Endodermal cell (in vitro differentiated cells): ENCODE data around the gene ATG16L1. TPM values are rescaled to one million over a fixed set of nuclear protein-coding genes. Genes with fewer than 3 reads are reported as not detected.

ENCODE experiments used
- DNase-seq: peaks from one replicate; pipeline ENCODE4 v3.0.0-alpha.2; 2017
- H3K27ac ChIP-seq: 2 replicates; pipeline ENCODE4 v1.5.1; 2013; ENCODE audit warnings: mild to moderate bottlenecking, low read depth, low read length, moderate library complexity
- H3K27me3 ChIP-seq: 2 replicates; pipeline ENCODE4 v1.6.1; 2013; ENCODE audit warnings: mild to moderate bottlenecking, low read length, moderate library complexity; ENCODE audit not compliant: insufficient read depth, control insufficient read depth, poor library complexity, severe bottlenecking
- H3K36me3 ChIP-seq: 2 replicates; pipeline ENCODE4 v1.7.0; 2013; ENCODE audit warnings: mild to moderate bottlenecking, low read length, moderate library complexity; ENCODE audit not compliant: control insufficient read depth, insufficient read depth
- H3K4me1 ChIP-seq: one replicate; pipeline ENCODE4 v1.7.0; 2013; ENCODE audit warnings: low read length; ENCODE audit not compliant: control insufficient read depth, insufficient read depth
- H3K4me3 ChIP-seq: 2 replicates; pipeline ENCODE4 v1.5.1; 2013; ENCODE audit warnings: mild to moderate bottlenecking, low read length, moderate library complexity
- H3K9ac ChIP-seq: 2 replicates; pipeline ENCODE4 v1.6.1; 2013; ENCODE audit warnings: mild to moderate bottlenecking, low read length, moderate library complexity; ENCODE audit not compliant: poor library complexity, severe bottlenecking; ENCODE audit errors: extremely low read depth
- H3K9me3 ChIP-seq: 2 replicates; pipeline ENCODE4 v1.6.1; 2013; ENCODE audit warnings: mild to moderate bottlenecking, low read length, moderate library complexity; ENCODE audit not compliant: control insufficient read depth
- H3K27ac Mint-ChIP-seq: 2 replicates; pipeline ENCODE4 v1.8.0; 2020; ENCODE audit warnings: mixed read lengths
- H3K27me3 Mint-ChIP-seq: 2 replicates; pipeline ENCODE4 v1.8.0; 2021; ENCODE audit warnings: mild to moderate bottlenecking, mixed read lengths; ENCODE audit not compliant: insufficient read depth
- H3K36me3 Mint-ChIP-seq: 2 replicates; pipeline ENCODE4 v1.8.0; 2020; ENCODE audit warnings: low read depth, mixed read lengths
- H3K4me1 Mint-ChIP-seq: 2 replicates; pipeline ENCODE4 v1.8.0; 2020; ENCODE audit warnings: mixed read lengths
- H3K4me3 Mint-ChIP-seq: 2 replicates; pipeline ENCODE4 v1.8.0; 2020; ENCODE audit warnings: mild to moderate bottlenecking, moderate library complexity, mixed read lengths
- H3K9me3 Mint-ChIP-seq: 2 replicates; pipeline ENCODE4 v1.8.0; 2020; ENCODE audit warnings: mild to moderate bottlenecking, mixed read lengths
- WGBS, 2 experiments: methylation state at CpG; one replicate each; pipeline versions ENCODE4 v1.1.5 to v1.1.7; 2013; ENCODE audit warnings: missing lambda C conversion rate in 2 of 2, mixed read lengths in 1 of 2; ENCODE audit not compliant: insufficient coverage in 1 of 2, insufficient read length in 1 of 2; 5-methylcytosine and 5-hydroxymethylcytosine counted together
- total RNA-seq, 2 donors: library from RNA; stranded (reverse); fragmentation: NEBNext Ultra II Directional in 1 of 2; extraction: Animal tissue kit (Norgen Biotek cat#: 25700) in 1 of 2; gene quantifications; 2 replicates in 1 of 2; 3 replicates in 1 of 2; pipeline ENCODE4 v1.2.1, GENCODE V29; 2021
- TF ChIP-seq, protein P1 (sequence below): fragments of 200-600 bp; sonication (generic); conservative IDR thresholded peaks from 2 replicates; pipeline ENCODE4 v1.5.0; 2021; ENCODE audit warnings: antibody characterized with exemption, mild to moderate bottlenecking

ATG16L1 gene
- total RNA-seq, 2 donors from 2014 or later = 29.6 to 31.6 TPM

DNA sequence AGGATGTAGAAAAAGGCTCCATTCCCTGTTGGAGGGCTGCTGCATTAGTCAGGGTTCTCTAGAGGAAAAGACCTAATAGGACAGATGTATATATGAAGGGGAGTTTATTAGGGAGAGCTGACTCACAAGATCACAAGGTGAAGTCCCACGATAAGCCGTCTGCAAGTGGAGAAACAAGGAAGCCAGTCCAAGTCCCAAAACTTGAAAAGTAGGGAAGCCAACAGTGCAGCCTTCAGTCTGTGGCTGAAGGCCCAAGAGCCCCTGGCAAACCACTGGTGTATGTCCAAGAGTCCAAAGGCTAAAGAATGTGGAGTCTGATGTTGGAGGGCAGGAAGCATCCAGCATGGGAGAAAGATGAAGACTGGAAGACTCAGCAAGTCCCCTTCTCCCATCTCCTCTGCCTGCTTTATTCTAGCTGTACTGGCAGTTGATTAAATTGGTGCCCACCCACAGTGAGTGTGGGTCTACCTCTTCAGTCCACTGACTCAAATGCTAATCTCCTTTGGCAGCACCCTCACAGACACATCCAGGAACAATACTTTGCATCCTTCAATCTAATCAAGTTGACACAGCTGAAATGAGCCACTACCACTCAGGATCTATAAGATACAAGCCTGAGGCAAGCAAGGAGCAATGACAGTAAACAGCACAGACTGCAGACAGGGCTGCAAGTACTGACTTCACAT lies 30.0 kb upstream of the ATG16L1 start:
- H3K27ac ChIP-seq = no peak overlapping the region
- H3K9me3 Mint-ChIP-seq = peaks cover 6% of the 10 kb centered on the region
- 90 to 94% methylated on average over 2 of the region's 2 CpGs for WGBS, 2 experiments

DNA sequence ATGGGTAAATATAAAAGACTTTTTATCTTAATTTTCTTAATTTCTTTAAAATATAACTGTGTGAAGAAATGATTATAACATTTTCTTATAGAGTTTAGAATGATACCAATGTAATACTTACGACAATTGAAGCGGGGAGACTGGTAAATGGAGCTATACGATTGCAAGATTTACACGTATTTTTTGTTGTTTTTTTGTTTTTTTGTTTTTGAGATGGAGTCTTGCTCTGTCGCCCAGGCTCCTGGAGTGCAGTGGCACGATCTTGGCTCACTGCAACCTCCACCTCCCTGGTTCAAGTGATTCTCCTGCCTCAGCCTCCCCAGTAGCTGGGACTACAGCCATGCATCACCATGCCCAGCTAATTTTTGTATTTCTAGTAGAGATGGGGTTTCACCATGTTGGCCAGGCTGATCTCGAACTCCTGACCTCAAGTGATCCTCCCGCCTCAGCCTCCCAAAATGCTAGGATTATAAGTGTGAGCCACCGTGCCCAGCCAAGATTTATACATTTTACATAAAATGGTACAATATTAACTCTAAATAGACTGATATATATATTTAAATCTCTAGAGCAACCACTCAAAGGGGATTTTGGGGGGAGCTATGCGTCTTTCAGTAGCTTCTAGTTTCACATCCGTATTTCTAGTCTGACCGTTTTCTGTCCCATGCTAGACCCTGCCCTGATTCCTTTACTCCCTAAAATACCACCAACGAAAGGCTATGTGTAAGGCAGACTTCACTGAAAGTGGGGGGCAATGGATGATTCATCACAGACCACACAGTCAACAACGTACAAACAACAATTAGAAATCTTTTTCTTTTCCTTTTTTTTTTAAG lies 28.2 kb upstream of the ATG16L1 start:
- no peaks in the 10 kb centered on the region for H3K36me3 Mint-ChIP-seq
- Histone ChIP-seq H3K4me1 (no peaks in the 10 kb centered on the region), H3K36me3 (no peaks in the 10 kb centered on the region), H3K9ac (no peak overlapping the region), H3K27me3 (no peaks in the 10 kb centered on the region), H3K9me3 (no peaks in the 10 kb centered on the region), H3K27ac (no peak overlapping the region), H3K4me3 (no peak overlapping the region)
- H3K27me3 Mint-ChIP-seq = peaks cover 4% of the 10 kb centered on the region
- no peak overlapping the region for H3K27ac Mint-ChIP-seq
- peaks cover 6% of the 10 kb centered on the region for H3K9me3 Mint-ChIP-seq
- no peak for DNase-seq
- H3K4me1 Mint-ChIP-seq = no peaks in the 10 kb centered on the region
- WGBS, 2 experiments = 95% methylated on average over 7 to 14 of the region's 14 CpGs
- H3K4me3 Mint-ChIP-seq = no peak overlapping the region
- TF ChIP-seq, protein P1, sequence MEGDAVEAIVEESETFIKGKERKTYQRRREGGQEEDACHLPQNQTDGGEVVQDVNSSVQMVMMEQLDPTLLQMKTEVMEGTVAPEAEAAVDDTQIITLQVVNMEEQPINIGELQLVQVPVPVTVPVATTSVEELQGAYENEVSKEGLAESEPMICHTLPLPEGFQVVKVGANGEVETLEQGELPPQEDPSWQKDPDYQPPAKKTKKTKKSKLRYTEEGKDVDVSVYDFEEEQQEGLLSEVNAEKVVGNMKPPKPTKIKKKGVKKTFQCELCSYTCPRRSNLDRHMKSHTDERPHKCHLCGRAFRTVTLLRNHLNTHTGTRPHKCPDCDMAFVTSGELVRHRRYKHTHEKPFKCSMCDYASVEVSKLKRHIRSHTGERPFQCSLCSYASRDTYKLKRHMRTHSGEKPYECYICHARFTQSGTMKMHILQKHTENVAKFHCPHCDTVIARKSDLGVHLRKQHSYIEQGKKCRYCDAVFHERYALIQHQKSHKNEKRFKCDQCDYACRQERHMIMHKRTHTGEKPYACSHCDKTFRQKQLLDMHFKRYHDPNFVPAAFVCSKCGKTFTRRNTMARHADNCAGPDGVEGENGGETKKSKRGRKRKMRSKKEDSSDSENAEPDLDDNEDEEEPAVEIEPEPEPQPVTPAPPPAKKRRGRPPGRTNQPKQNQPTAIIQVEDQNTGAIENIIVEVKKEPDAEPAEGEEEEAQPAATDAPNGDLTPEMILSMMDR = no peak

More for the DNA sequence above, 30.0 kb upstream of the ATG16L1 start:
- no peak for DNase-seq
- no peak overlapping the region for H3K9ac ChIP-seq
- H3K36me3 ChIP-seq = no peaks in the 10 kb centered on the region
- TF ChIP-seq, protein P1 = no peak
- H3K4me3 ChIP-seq = no peak overlapping the region
- Mint-ChIP-seq H3K4me3 (no peak overlapping the region), H3K36me3 (no peaks in the 10 kb centered on the region), H3K27me3 (peaks cover 4% of the 10 kb centered on the region), H3K4me1 (no peaks in the 10 kb centered on the region), H3K27ac (no peak overlapping the region)
- H3K27me3 ChIP-seq = no peaks in the 10 kb centered on the region
- no peaks in the 10 kb centered on the region for H3K4me1 ChIP-seq
- H3K9me3 ChIP-seq = no peaks in the 10 kb centered on the region

DNA sequence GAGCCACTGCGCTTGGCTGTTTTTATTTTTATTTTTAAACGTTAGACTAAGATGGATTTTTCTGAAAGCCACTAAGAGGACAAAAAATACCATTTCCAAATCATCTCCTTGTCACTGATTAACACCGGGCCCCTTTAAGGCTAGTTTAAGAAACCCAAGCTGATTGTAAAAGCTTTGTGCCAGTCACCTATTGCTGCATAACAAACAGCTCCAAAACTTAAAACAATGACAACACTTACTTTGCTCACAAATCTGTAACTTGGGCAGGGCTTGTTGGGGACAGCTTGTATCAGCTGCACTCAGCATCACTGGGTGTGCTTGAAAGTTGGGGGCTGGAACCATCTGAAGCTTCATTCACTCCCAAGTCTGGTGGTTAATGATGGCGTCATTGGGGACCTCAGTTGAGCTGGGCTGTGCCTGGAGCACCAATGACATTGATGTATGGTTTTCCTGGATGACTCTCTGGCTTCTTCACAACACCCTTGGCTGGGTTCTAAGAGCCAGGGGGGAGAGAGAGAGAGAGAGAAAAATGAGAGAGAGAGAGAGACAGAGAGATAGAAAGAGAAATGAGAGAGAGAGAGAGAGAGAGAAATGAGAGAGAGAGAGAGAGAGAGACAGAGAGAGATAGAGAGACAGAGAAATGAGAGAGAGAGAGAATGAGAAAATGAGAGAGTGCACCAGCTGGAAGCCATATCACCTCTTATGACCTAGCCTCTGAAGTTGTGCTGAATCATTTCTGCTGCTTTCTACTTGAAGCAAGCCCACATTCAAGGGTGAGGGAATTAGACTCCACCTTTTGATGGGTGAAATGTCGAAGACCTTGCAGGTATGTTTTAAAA lies 26.0 kb upstream of the ATG16L1 start:
- no peak overlapping the region for H3K27ac Mint-ChIP-seq
- no peaks in the 10 kb centered on the region for H3K4me1 Mint-ChIP-seq
- H3K4me3 Mint-ChIP-seq = no peak overlapping the region

More for the DNA sequence above, 26.0 kb upstream of the ATG16L1 start:
- Histone ChIP-seq H3K36me3 (no peaks in the 10 kb centered on the region), H3K9ac (no peak overlapping the region), H3K4me3 (no peak overlapping the region), H3K4me1 (no peaks in the 10 kb centered on the region), H3K9me3 (no peaks in the 10 kb centered on the region), H3K27me3 (no peaks in the 10 kb centered on the region), H3K27ac (no peak overlapping the region)
- peaks cover 4% of the 10 kb centered on the region for H3K27me3 Mint-ChIP-seq
- TF ChIP-seq, protein P1 = no peak
- H3K9me3 Mint-ChIP-seq = peaks cover 6% of the 10 kb centered on the region
- WGBS, 2 experiments = 92 to 94% methylated on average over 4 to 5 of the region's 5 CpGs
- H3K36me3 Mint-ChIP-seq = no peaks in the 10 kb centered on the region
- no peak for DNase-seq
